GM18508 (cell line): Measurements from ENCODE around the gene LBX1.

Experiments
- ATAC-seq: cut with Tn5 transposase; IDR thresholded peaks from one replicate; pipeline ENCODE4 v1.9.1; 2021; ENCODE audit warnings: moderate number of reproducible peaks; ENCODE audit not compliant: insufficient read depth, unreplicated experiment

LBX1 gene, protein sequence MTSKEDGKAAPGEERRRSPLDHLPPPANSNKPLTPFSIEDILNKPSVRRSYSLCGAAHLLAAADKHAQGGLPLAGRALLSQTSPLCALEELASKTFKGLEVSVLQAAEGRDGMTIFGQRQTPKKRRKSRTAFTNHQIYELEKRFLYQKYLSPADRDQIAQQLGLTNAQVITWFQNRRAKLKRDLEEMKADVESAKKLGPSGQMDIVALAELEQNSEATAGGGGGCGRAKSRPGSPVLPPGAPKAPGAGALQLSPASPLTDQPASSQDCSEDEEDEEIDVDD

DNA sequence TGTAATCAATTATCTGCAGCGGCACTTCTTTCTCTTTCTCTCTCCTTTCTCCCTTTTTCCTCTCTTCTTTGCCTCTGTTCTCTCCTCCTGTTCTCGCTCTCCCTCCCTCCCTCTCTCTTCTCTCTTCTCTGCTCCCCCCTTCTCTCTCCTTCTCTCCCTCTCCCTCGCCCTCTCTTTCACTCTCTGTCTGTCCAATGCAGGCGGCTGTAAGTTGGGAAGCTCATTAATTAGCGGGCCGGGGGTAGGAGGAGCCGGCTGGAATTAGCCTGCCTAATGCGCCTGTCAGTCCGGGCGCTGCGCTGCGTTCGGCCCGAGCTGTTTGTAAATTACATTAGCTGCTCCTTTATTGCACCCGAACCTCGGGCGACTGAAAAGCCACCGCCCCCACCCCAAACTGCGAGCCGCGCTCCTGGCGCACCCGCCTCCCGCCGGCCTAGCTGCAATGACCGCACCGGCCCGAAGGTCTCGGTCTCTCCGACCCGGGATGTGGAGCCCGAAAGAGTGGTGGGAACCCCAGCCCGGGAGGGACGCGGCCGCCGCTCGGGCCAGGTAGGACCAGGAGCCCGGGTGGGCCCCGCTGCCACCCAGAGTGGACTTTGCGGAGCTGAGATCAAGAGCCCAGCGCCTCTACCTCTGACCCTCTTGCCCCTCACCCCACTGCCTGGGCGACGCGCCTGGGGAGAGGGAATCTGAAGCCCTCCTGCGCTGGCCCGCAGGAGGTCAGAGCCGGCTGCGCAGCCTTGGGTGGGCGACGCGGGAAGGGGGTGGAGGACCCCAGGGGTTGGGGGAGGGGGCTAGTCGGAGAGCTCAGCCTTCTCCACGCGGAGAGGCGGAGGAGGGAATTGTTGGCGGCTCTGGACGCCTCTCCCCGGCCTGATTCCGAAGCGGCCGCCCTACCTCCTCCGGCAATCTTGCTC is at the start of gene LBX1:
Gene LBX1 (minus strand): TSS at position 198 of the 917 bp plus-strand sequence. CDS start 648 bp downstream, outside the sequence.
- no peak for ATAC-seq

DNA sequence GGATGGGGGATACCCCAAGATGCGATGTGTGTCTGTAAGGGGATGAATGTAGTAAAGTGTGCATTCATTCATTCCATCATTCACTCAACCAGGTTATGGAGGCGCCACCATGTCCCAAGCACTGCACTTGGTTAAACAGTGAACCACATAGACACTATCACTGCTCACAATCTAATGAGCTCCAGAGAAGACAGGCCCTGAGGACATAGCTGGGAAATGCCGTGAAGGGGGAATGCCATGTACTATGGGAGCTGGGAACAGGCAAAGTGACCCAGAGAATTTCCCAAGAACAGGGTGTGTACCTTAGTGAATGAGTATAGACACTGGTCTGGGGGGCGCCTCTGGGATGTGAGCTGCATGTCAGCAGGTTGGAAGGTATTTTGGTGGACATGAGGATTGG is 44.5 kb upstream of the LBX1 start:
- no peak for ATAC-seq

DNA sequence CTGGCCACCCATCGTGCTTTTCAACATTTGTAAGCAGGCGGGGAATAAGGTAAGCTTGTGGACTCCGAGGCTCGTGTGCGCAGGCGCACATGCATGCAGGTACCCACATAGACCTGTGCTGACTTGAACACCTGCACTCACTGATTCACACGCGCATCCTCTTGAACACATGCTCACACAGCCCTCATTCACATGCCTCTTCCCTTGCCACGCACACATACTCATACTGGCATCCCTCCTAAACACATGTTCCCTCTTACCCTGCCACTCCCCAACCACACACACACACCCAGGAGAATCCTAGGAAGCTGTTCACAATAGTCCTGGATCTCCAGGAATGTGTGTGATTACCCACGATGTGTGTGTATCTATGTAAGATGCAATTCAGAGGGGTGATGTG is 44.1 kb upstream of the LBX1 start:
- ATAC-seq = no peak

DNA sequence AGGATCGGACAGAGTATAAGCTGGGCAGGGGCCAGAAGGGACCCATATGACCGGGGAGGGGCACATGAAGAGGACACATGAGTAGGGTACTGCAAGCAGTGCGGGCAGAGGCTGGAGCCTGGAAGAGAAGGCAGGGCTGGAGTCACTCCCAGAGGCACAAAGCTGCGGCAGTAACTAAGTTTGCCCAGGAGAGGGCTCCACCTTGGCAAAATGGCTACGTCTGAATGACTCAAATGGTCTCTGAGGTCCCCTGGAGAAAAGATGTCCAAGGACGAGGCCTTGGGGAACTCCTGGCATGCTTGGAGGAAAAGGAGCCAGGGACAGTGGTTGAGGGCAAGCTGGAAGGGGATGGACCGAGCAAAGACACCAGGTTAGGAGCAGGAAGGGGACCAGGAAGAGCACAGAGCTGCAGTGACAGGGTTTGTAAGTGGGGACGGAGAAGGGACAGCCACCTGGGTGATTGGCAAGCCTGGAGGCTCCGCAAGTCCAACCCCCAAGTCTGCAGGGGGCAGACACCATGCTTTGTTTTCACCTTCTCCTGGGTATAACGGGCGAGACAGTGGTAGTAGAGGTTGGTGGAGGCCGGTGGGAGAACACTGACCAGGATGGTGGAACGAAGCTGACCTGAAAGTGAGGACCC is 43.1 kb upstream of the LBX1 start:
- no peak for ATAC-seq

DNA sequence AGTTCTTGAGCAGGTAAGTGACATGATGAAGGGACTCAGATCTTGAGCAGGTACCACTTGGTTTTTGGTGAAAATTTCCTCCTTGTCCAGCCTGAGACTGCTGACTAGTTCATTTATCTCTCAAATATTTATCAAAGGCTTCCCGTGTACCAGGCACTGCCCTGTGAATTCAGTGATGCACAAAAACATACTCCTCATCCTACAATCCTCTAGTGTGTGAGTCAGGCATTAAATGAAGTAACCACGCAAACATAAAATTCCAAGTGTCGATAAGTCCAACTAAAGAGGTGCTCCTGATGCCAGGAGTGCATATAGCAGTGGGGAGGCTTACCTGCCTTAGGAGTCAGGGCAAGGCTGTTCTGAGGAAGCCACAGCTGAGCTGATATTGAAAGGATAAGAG is 41.5 kb upstream of the LBX1 start:
- ATAC-seq = no peak

DNA sequence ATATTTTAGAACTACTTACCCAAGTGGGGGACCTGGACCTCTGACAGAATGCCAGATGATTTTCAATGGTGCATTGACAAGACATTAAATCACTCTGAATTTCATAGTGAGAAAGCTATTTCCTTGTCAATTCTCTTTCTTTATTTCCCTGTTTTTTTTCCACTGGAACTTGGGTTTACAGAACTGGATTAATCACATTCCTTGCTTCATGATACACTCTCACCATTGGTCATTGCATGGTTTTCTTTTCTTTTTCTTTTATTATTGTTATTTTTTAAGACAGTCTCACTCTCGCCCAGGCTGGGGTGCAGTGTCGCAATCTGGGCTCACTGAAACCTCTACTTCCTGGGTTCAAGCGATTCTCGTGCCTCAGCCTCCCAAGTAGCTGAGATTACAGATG is 38.5 kb upstream of the LBX1 start:
- no peak for ATAC-seq

DNA sequence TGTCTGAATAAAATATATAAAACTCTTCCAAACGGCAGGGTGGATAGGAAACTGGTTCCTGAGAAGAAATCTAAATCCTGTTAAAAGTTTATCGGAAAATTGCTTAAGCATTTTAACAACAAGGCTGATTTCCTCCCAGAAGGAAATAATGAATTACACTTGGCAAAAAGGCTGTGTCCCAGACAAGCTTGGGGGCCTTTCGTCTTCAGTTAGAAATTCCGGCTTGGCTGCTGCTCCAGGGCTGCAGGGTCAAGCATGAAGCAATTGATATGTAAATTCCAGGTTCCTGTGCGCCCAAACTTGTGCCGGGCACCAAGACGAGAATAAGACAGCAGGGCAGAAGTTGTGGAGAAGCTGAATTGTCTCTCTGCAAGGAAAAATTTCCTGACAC is 38.0 kb upstream of the LBX1 start:
- no peak for ATAC-seq

DNA sequence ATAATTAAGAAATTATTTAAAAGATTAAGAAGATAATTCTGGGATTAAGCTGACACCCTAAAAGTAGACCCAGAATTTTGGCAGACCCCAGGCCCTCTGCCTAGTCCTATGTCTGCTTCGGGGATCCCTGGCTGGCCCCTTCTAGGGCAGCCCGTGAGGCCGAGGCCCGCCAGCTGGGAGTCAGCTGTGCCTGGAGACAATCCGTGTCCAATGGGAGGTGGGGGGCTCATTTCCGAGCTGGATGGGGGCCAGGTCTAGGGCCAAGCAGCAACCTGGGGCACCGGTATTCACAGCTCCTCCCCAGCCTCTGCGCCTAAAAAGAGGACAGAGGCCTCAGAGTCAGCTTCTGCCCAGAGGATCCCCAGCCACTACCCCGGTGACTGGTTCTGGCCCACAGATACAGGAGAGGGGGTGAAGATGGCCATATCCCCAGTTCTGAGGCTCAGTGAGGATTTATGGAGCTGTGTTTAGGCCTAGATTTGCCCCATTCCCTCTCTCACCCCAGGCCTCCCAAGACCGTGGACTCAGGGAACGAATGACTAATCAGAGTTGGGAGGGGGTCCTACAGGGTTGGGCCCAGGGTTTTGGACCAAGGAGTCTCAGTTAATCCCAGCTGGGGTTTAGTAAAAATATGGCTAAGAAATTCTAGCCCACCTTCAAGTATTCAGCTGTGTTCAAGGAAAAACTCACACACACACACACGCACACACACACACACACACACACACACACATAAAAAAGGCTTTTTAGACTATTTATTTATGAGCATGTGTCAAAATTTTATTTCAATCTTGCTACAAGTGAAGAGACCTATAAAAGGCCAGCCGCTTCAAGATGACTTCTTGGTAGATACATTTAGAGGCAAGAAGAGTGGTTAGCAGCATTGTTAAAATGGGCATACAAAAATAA is 37.4 kb upstream of the LBX1 start:
- no peak for ATAC-seq

DNA sequence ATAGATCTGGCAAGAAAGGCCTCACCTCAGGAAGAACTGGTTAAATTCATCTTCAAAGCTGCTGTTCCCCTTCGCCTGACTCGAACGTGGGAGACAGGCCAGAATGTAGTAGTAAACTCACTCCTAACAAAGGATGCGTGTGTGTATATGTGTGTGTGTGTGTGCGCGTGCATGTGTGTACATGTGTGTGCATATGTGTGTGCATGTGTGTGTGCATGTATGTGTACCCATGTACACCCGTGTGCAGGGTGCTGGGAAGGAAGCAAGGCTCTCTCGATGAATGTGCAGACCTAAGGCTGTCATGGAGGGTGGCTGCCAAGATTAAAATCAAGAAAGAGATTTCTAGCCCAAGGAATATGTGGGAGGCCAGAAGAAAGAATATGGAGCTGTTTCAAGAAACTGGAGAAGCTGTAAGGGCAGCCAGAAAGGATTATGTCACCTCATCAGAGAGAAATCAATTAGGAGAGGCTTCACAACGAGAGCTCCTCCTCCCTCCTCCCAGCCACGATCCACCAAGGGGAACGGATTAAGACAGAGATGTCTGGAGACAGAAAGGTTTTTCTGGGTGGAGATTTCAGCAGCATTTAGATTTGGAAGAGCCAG is 34.0 kb upstream of the LBX1 start:
- no peak for ATAC-seq

DNA sequence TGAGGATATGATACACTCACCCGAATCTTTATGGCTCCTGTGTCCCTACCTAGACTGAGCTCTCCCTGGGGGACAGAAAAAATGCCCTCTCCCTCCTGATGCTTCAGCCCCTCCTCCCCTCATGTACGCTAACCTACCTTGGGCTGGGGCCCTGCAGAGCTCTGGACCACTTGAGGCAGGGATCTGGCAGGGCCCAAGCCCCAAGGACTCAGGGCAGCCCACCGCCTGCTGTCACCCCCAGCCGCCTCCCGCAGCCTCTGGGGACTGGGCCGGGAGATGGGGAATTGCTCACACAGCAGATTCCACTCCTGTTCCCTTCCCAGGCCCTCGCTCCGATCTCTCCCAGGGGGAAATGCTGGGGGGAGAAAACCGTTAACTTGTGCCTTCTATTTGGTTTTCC is 32.9 kb upstream of the LBX1 start:
- no peak for ATAC-seq

DNA sequence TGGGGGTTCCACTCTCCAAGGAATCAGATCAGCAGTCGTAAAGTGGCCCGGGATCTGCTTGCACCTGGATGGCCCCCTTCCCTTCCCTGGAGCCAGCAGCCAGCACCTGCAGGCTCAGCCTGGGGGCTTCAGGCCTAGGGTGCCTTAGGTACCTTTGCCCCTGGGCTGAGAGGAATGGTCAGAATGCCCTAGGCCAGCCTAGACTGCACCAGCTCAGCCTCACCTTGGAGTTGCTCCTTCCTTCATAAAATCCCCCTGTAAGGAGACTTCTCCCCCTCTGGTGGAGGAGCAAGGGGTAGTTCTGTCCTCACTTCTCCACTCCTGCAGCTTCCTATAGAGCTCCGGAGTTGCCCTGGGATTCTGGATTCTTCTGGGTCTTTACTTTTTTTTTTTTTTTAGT is 32.4 kb upstream of the LBX1 start:
- ATAC-seq = no peak

DNA sequence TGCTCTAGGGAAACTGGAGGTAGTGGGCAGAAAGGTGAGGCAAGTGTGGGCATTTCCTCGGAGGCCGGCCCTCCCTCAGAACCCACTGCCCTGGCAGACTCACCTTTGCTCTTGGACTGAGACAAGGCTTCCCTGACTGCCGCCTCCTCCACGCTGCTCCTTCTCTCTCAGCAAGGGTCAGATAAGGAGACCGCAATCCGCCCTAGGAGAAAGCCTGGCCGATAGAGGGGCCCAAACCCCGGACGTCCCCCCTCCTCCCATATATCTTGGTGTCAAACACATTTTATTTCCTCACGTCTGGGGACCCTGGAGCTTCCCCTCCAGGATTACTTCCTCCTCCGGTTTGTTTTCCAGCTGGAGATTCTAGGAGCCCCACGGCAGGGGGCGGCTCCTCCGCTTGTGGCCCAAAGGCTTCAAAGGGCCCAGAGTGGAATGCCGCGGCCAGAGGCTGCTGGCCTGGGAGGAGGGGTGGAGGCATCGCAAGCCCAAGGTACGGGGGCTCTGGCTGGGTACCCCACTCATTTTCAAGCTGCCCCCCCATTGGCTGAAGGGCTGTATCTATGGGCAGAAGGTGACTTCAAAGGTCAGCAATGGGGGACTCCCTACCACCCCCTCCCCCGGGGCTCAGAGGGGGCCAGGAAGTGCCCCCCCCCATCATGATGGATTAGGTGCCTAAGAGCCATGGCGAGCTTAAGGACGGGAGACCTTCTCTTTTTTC is 31.7 kb upstream of the LBX1 start:
- no peak for ATAC-seq

DNA sequence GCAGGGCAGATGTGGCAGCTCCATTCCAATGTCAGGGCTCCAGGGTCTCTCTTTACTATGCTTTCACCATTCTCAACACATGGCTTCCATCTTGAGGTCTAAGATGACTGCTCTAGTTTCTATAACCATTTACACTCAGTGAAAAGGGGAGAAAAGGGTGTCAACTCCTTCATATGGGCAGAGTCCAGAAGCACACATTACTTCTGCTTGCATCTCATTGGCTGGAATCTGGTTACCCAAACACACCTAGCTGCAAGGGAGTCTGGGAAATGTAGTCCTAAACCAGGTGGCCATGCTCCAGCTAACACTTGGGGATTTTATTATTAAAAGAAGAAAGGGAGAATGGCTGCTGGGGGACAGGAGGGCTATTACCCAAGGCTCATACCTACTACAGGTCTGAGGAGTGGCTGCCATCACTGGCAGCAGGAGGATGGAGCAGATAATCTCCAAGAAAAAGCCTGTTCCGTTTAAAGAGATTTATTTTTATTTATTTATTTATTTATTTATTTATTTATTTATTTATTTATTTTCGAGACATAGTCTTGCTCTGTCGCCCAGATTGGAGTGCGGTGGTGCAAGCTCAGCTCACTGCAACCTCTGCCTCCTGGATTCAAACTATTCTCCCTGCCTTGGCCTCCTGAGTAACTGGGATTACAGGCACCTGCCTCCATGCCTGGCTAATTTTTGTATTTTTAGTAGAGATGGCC is 29.1 kb upstream of the LBX1 start:
- ATAC-seq = no peak

DNA sequence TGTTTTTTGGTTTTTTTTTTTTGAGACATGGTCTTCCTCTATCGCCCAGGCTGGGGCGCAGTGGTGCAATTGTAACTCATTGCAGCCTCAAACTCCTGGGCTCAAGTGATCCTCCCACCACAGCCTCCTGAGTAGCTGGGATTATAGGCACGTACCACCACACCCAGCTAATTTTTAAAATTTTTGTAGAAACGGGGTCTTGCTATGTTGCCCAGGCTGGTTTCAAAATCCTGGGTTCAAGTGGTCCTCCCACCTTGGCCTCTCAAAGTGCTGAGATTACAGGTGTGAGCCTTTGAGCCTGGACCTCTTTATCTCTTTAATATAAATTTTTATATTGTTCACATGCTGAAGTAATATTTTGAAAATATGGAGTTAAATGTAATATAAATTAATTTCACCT is 28.2 kb upstream of the LBX1 start:
- no peak for ATAC-seq

DNA sequence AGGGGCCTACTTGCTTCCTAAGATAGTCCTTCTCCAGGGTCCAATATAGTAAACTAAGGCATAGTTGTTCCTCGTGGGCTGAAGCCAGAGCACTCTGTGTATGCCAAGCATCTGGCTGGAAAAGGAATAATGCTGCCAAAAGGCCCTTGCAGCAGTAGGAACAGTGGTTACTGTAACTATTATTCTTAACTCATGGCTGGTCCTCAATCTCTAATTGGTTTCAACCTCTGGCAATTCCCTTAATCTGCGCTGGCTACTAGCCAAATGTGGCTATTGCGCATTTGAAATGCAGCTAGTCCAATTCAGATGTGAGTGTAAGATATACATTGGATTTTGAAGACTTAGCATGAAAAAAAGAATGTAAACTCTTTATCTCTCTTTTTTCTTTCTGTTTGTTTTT is 27.8 kb upstream of the LBX1 start:
- no peak for ATAC-seq

DNA sequence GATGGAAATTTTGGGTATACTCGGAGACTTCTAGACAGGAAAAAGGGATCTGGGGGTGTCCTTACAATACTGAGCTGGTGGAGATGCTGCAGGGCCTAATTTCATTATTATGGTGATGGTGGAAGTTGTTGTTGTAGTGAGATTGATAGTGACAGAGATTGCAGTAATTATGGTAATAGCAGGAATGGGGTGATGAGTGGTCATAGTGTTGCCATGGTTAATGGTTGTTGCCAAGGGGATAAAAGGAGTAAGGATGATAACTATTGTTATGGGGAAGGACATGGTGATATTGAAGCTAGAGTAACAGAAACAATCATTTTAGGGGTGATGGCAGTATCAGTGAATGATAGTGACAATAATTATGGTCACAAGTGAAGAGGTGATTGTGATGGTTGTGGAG is 27.1 kb upstream of the LBX1 start:
- ATAC-seq = no peak

DNA sequence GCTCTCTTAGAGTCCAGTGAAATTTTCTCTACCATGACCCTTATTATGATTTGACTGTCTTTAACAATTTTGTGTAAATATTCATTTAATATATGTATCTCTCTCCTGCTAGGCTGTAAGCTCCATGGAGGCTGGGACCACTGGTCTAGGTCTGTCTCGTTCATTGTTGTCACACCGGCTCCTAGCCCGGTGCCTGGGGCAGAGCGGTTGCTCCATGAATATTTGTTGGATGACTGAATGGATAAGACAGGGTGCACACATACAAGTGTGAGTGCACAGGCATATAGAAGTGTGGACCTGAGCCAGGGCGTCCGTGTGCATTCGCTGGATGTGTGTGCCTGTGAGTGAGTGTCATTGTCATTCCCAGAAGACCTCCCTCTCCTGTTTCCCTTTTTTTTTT is 20.9 kb upstream of the LBX1 start:
- ATAC-seq = no peak

DNA sequence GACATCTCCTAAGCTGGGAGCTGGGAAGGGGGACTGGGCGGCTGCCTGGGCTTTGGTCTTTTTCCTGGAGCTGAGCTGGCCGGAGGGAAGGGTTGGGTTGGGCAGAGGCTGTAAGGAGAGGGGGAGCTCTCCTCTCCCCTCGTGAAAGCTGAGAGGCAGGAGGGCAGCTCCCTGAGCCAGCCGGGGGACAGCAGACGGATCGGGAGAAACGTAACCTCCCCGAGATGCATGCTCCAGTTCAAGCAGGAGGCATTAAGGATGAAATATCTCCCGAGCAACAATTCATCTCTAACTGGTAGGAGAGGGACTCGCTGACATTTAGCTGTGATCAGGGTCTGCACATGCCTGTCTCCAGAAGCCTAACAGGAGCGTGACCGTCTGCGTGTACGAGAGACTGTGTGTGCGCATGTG is 19.9 kb upstream of the LBX1 start:
- ATAC-seq = no peak

DNA sequence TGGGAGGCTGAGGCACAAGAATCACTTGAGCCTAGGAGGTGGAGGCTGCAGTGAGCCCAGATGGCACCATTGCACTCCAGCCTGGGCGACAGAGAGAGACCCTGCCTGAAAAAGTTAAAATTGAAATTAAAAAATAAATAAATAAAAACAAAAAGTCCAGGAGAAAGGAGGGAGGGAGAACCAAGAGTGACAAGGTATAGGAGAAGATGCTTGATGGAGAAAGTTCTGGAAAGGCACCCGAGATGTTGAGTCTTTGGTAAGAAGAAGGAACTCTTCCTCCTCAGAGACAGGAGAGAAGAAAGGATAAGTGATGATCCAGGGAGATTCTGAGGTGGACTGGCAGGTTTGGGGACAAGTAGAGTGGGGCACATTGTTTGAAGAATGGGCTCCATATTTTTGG is 17.4 kb upstream of the LBX1 start:
- ATAC-seq = no peak
